Activated T-cell treated with anti-CD3 and anti-CD28 coated beads, Interleukin-2, amount 50 U/mL, for 72 hours (primary cell): ENCODE measurements around the gene PRPSAP2. TPM values are rescaled to one million over a fixed set of nuclear protein-coding genes. Genes with fewer than 3 reads are reported as not detected.
A peak's percentile ranks its signal among the peaks of the same experiment; 100 is the strongest.

Source experiments
- ATAC-seq, 2 donors: fragments of 150-1000 bp; cut with Tn5 transposase; replicated peaks in 1 of 2; 2 replicates each; pipeline ENCODE4 v1.10.0; 2021; ENCODE audit warnings: moderate library complexity in 2 of 2, mild to moderate bottlenecking in 1 of 2
- DNase-seq, 2 donors: peaks; one replicate each; pipeline ENCODE4 v3.0.0; 2021 to 2022; ENCODE audit warnings: mixed read lengths in 1 of 2
- H3K27ac Mint-ChIP-seq: one replicate; pipeline ENCODE4 v1.8.0; 2022; ENCODE audit warnings: mild to moderate bottlenecking, moderate library complexity, mixed read lengths
- H3K27me3 Mint-ChIP-seq: one replicate; pipeline ENCODE4 v1.8.0; 2022; ENCODE audit warnings: low read depth, mixed read lengths
- H3K36me3 Mint-ChIP-seq, 2 donors: one replicate each; pipeline ENCODE4 v1.8.0; 2022; ENCODE audit warnings: mixed read lengths in 2 of 2, mild to moderate bottlenecking in 1 of 2; ENCODE audit not compliant: insufficient read depth in 2 of 2
- H3K4me1 Mint-ChIP-seq: one replicate; pipeline ENCODE4 v1.8.0; 2022; ENCODE audit warnings: low read depth, mixed read lengths
- H3K4me3 Mint-ChIP-seq, 2 donors: one replicate each; pipeline ENCODE4 v1.8.0; 2022; ENCODE audit warnings: mild to moderate bottlenecking in 2 of 2, mixed read lengths in 2 of 2, moderate library complexity in 2 of 2
- H3K9me3 Mint-ChIP-seq, 2 donors: one replicate each; pipeline ENCODE4 v1.8.0; 2022; ENCODE audit warnings: mixed read lengths in 2 of 2
- total RNA-seq, 2 donors: library from RNA; stranded (reverse); gene quantifications; one replicate each; pipeline ENCODE4 v1.2.3, GENCODE V29; 2022

Gene PRPSAP2
- total RNA-seq, 2 donors from 2014 or later, result 64.1 to 64.6 TPM

GRCh38 chr17:18971801-18972200 lies 113.9 kb downstream of the PRPSAP2 start:
- Mint-ChIP-seq H3K27me3 (no peaks in the 10 kb centered on the region), H3K36me3 (peaks cover 3% of the 10 kb centered on the region in 2 donors), H3K4me3 (no peak overlapping the region), H3K9me3 (no peaks in the 10 kb centered on the region), H3K27ac (no peak overlapping the region), H3K4me1 (peaks cover 21% of the 10 kb centered on the region)
- DNase-seq, result no peak
- ATAC-seq, result no peak

- peak overlapping the region in 1 of 2 donors; percentile 9 for H3K4me3 Mint-ChIP-seq
- peaks cover 21% of the 10 kb centered on the region for H3K4me1 Mint-ChIP-seq
- DNase-seq, result peak; percentile 35 to 72
- H3K9me3 Mint-ChIP-seq, result no peaks in the 10 kb centered on the region
- H3K27me3 Mint-ChIP-seq, result no peaks in the 10 kb centered on the region
- ATAC-seq, result peak; percentile 87 to 90
- peaks cover 3 to 8% of the 10 kb centered on the region in 2 donors for H3K36me3 Mint-ChIP-seq
- no peak overlapping the region for H3K27ac Mint-ChIP-seq
Measured at GRCh38 chr17:18974407-18975149, 116.6 kb downstream of the PRPSAP2 start.

- Mint-ChIP-seq H3K4me1 (peaks cover 13% of the 10 kb centered on the region), H3K27ac (no peak overlapping the region), H3K9me3 (no peaks in the 10 kb centered on the region), H3K27me3 (no peaks in the 10 kb centered on the region), H3K36me3 (peaks cover 3 to 8% of the 10 kb centered on the region in 2 donors), H3K4me3 (no peak overlapping the region)
- ATAC-seq (no peak), DNase-seq (no peak)
Measured at GRCh38 chr17:18975597-18975996, 117.7 kb downstream of the PRPSAP2 start.

- ATAC-seq (no peak), DNase-seq (no peak)
- Mint-ChIP-seq H3K4me1 (peaks cover 13% of the 10 kb centered on the region), H3K9me3 (no peaks in the 10 kb centered on the region), H3K4me3 (no peak overlapping the region), H3K27me3 (no peaks in the 10 kb centered on the region), H3K36me3 (peaks cover 3 to 8% of the 10 kb centered on the region in 2 donors), H3K27ac (no peak overlapping the region)
Measured at GRCh38 chr17:18976201-18976600, 118.3 kb downstream of the PRPSAP2 start.

- Mint-ChIP-seq H3K4me3 (no peak overlapping the region), H3K4me1 (peaks cover 14% of the 10 kb centered on the region), H3K27ac (no peak overlapping the region), H3K9me3 (no peaks in the 10 kb centered on the region), H3K36me3 (peaks cover 3 to 8% of the 10 kb centered on the region in 2 donors), H3K27me3 (no peaks in the 10 kb centered on the region)
- ATAC-seq (no peak), DNase-seq (no peak)
Measured at GRCh38 chr17:18977021-18977420, 119.1 kb downstream of the PRPSAP2 start.

- no peaks in the 10 kb centered on the region for H3K27me3 Mint-ChIP-seq
- H3K4me3 Mint-ChIP-seq, result no peak overlapping the region
- H3K36me3 Mint-ChIP-seq, result peaks cover 3 to 8% of the 10 kb centered on the region in 2 donors
- H3K27ac Mint-ChIP-seq, result no peak overlapping the region
- DNase-seq (no peak), ATAC-seq (no peak)
- no peaks in the 10 kb centered on the region for H3K9me3 Mint-ChIP-seq
- H3K4me1 Mint-ChIP-seq, result peaks cover 18% of the 10 kb centered on the region
Measured at GRCh38 chr17:18977646-18978045, 119.7 kb downstream of the PRPSAP2 start.

- H3K4me1 Mint-ChIP-seq, result peaks cover 18% of the 10 kb centered on the region
Measured at GRCh38 chr17:18978050-18978449, 120.1 kb downstream of the PRPSAP2 start.

GRCh38 chr17:18978655-18979054 lies 120.7 kb downstream of the PRPSAP2 start:
- no peak for ATAC-seq

More at GRCh38 chr17:18978050-18978449, 120.1 kb downstream of the PRPSAP2 start:
- peaks cover 3 to 8% of the 10 kb centered on the region in 2 donors for H3K36me3 Mint-ChIP-seq
- no peaks in the 10 kb centered on the region for H3K9me3 Mint-ChIP-seq
- H3K27me3 Mint-ChIP-seq, result no peaks in the 10 kb centered on the region
- DNase-seq (no peak), ATAC-seq (no peak)
- no peak overlapping the region for H3K4me3 Mint-ChIP-seq
- no peak overlapping the region for H3K27ac Mint-ChIP-seq

More at GRCh38 chr17:18978655-18979054, 120.7 kb downstream of the PRPSAP2 start:
- no peaks in the 10 kb centered on the region for H3K27me3 Mint-ChIP-seq
- no peak overlapping the region for H3K27ac Mint-ChIP-seq
- peaks cover 3 to 8% of the 10 kb centered on the region in 2 donors for H3K36me3 Mint-ChIP-seq
- DNase-seq, result no peak
- peaks cover 18% of the 10 kb centered on the region for H3K4me1 Mint-ChIP-seq
- no peak overlapping the region for H3K4me3 Mint-ChIP-seq
- no peaks in the 10 kb centered on the region for H3K9me3 Mint-ChIP-seq

Other genes with a start within 250 kb of the PRPSAP2 start
- not detected for gene TBC1D28, start 213.7 kb upstream of the PRPSAP2 start, total RNA-seq
- 1 to 10 TPM; 4.0 to 4.3 TPM for gene FOXO3B, start 175.8 kb upstream of the PRPSAP2 start, total RNA-seq
- under 1 TPM; 0.07 TPM for gene FBXW10, start 114.1 kb upstream of the PRPSAP2 start, total RNA-seq
- 10 to 100 TPM; 28.1 to 35.3 TPM for gene TVP23B, start 76.9 kb upstream of the PRPSAP2 start, total RNA-seq
- gene SLC5A10, start 94.0 kb downstream of the PRPSAP2 start, total RNA-seq, result not detected
- gene FAM83G, start 146.6 kb downstream of the PRPSAP2 start, total RNA-seq, result 10 to 100 TPM; 10.9 to 11.3 TPM
- 10 to 100 TPM in 1 of 2 donors, 1 to 10 TPM in 1; 9.7 to 15.9 TPM for gene GRAP, start 188.8 kb downstream of the PRPSAP2 start, total RNA-seq